SU-DHL-6 (cell line): ENCODE data around the gene RAG1.

ENCODE experiments used
- CTCF ChIP-seq: fragments of 200-600 bp; sonication (generic); IDR thresholded peaks from one replicate; pipeline ENCODE4 v1.5.1; 2017; ENCODE audit warnings: antibody characterized with exemption, mild to moderate bottlenecking, low read length, moderate library complexity; ENCODE audit not compliant: insufficient read depth, poor library complexity, severe bottlenecking
- EZH2phosphoT487 ChIP-seq: fragments of 200-600 bp; sonication (generic), shearing (Covaris generic); conservative IDR thresholded peaks from 2 replicates; pipeline ENCODE4 v1.6.1; 2018; ENCODE audit warnings: mild to moderate bottlenecking, antibody characterized with exemption, low read length, moderate library complexity, mixed read lengths

DNA sequence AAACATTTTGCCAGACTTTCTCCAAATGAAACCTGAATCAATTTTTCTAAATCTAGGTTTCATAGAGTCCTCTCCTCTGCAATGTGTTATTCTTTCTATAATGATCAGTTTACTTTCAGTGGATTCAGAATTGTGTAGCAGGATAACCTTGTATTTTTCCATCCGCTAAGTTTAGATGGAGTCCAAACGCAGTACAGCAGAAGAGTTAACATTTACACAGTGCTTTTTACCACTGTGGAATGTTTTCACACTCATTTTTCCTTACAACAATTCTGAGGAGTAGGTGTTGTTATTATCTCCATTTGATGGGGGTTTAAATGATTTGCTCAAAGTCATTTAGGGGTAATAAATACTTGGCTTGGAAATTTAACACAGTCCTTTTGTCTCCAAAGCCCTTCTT lies 9.6 kb downstream of the RAG1 start:
- TF ChIP-seq CTCF (no peak), EZH2phosphoT487 (no peak)
